Measurements from ENCODE around the gene RAI2. TPM values are rescaled to one million over a fixed set of nuclear protein-coding genes. Genes with fewer than 3 reads are reported as not detected.

Gene RAI2
- 7.0 TPM for total RNA-seq (ENCODE audit: unreplicated experiment)
- long read RNA-seq, partial matches to known transcripts: 0 of 3 reads
- long read RNA-seq, other reads (novel, unspliced or antisense): 1 of 3 reads

GRCh38 chrX:17860811-17861488 is at the start of gene RAI2:
Gene RAI2, minus strand, starts transcription at chrX:17861298. Its CDS starts 59,288 bp downstream, at chrX:17802010.
- peak; percentile 31 for DNase-seq (ENCODE audit: low spot score)
- no peaks in the 10 kb centered on the region for H3K9me3 Mint-ChIP-seq (ENCODE audit: unreplicated experiment)
- H3K27ac Mint-ChIP-seq (ENCODE audit: unreplicated experiment): no peak within 1 kb of the TSS
- peaks cover 12% of the 10 kb centered on the region for H3K27me3 Mint-ChIP-seq (ENCODE audit: unreplicated experiment)
- H3K4me3 Mint-ChIP-seq (ENCODE audit: unreplicated experiment): peak within 1 kb of the TSS; percentile 88
- peaks cover 4% of the 10 kb centered on the region for H3K4me1 Mint-ChIP-seq (ENCODE audit: unreplicated experiment)
- H3K36me3 Mint-ChIP-seq (ENCODE audit: low read depth, unreplicated experiment): no peaks in the 10 kb centered on the region
- no peak for TF ChIP-seq CTCF (IDR thresholded peaks at IDR 0.05; ENCODE audit: unreplicated experiment)

GRCh38 chrX:17888421-17888820 is 27.3 kb upstream of the RAI2 start:
- no peaks in the 10 kb centered on the region for H3K9me3 Mint-ChIP-seq (ENCODE audit: unreplicated experiment)
- DNase-seq (ENCODE audit: low spot score): no peak
- peak; percentile 62 for TF ChIP-seq CTCF (IDR thresholded peaks at IDR 0.05; ENCODE audit: unreplicated experiment)
- H3K36me3 Mint-ChIP-seq (ENCODE audit: low read depth, unreplicated experiment): no peaks in the 10 kb centered on the region
- H3K27me3 Mint-ChIP-seq (ENCODE audit: unreplicated experiment): no peaks in the 10 kb centered on the region
- no peak overlapping the region for H3K27ac Mint-ChIP-seq (ENCODE audit: unreplicated experiment)
- peaks cover 2% of the 10 kb centered on the region for H3K4me1 Mint-ChIP-seq (ENCODE audit: unreplicated experiment)
- H3K4me3 Mint-ChIP-seq (ENCODE audit: unreplicated experiment): no peak overlapping the region

- H3K27me3 Mint-ChIP-seq (ENCODE audit: unreplicated experiment): no peaks in the 10 kb centered on the region
- H3K4me3 Mint-ChIP-seq (ENCODE audit: unreplicated experiment): no peak overlapping the region
- H3K36me3 Mint-ChIP-seq (ENCODE audit: low read depth, unreplicated experiment): no peaks in the 10 kb centered on the region
- H3K9me3 Mint-ChIP-seq (ENCODE audit: unreplicated experiment): no peaks in the 10 kb centered on the region
- DNase-seq (ENCODE audit: low spot score): no peak
- no peak for TF ChIP-seq CTCF (IDR thresholded peaks at IDR 0.05; ENCODE audit: unreplicated experiment)
- H3K4me1 Mint-ChIP-seq (ENCODE audit: unreplicated experiment): no peaks in the 10 kb centered on the region
- H3K27ac Mint-ChIP-seq (ENCODE audit: unreplicated experiment): no peak overlapping the region
Measured at GRCh38 chrX:17882680-17883079, 21.6 kb upstream of the RAI2 start.

GRCh38 chrX:17878028-17878670 is 17.1 kb upstream of the RAI2 start:
- H3K27me3 Mint-ChIP-seq (ENCODE audit: unreplicated experiment): no peaks in the 10 kb centered on the region
- DNase-seq (ENCODE audit: low spot score): no peak

More at GRCh38 chrX:17878028-17878670, 17.1 kb upstream of the RAI2 start:
- H3K4me1 Mint-ChIP-seq (ENCODE audit: unreplicated experiment): no peaks in the 10 kb centered on the region
- no peak overlapping the region for H3K4me3 Mint-ChIP-seq (ENCODE audit: unreplicated experiment)
- no peak for TF ChIP-seq CTCF (IDR thresholded peaks at IDR 0.05; ENCODE audit: unreplicated experiment)
- H3K27ac Mint-ChIP-seq (ENCODE audit: unreplicated experiment): no peak overlapping the region
- H3K9me3 Mint-ChIP-seq (ENCODE audit: unreplicated experiment): no peaks in the 10 kb centered on the region
- H3K36me3 Mint-ChIP-seq (ENCODE audit: low read depth, unreplicated experiment): no peaks in the 10 kb centered on the region
